CD4-positive, alpha-beta T cell treated with Interleukin-12 subunit alpha and Interleukin-12 subunit beta, for 1 hour (primary cell): Measurements from ENCODE around the gene DGUOK.
A peak's percentile ranks its signal among the peaks of the same experiment; 100 is the strongest.

Source experiments
- DNase-seq: peaks from one replicate; pipeline ENCODE4 v3.0.0-alpha.2; 2020

The DGUOK gene

DNA sequence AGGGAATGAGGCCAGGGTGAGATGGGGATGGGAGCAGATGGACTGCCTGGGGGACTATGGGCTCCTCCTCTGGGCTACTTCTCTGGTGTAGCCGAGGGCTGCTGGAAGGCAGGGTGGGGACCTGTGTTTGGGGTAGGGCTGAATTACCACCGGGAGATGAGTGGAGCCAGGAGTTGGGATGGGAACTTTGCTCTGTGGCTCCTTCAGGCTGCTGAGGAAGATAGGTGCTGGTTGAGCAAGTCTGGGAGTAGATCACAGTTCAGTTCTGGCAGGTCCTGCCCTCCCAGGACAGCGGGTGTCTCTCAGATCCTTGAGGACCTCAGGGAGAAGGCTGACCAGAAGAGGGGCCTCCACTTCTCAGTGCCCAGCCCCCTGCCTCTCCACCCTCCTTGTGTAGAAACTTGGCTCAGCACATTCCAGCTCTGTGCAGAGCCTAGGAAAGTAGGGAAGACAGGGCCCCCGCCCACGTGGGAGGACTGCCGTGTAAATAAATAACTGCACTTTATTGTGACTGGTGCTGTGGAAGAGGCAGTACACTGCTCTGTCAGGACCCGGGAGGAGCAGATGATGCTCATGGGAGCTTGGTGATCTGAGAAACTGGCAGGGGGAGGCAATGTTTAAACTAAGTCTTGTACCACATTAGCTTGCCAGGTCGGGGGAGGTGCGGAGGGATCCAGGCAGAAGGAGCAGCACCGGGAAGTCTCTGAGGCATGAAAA is 73.4 kb downstream of the DGUOK start:
- DNase-seq: no peak

DNA sequence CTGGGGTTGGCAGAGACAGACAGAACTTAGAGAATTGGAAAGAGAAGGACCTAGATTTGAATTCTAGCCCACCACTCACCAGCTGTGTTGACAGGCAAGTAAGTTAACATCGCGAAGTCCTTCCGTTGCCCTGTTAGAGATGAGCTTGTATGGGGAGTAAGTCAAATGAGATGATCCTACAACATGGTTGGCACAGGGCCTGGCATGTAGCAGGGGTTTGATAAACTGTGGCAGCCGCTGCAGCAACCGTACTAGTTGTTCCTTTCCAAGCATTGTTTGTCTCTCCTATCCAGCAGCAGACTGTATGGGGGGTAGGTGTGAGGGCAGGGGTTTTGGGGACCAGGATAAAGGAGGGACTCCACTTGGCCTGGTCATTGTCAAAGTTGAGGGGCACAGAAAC is 74.0 kb downstream of the DGUOK start:
- no peak for DNase-seq

DNA sequence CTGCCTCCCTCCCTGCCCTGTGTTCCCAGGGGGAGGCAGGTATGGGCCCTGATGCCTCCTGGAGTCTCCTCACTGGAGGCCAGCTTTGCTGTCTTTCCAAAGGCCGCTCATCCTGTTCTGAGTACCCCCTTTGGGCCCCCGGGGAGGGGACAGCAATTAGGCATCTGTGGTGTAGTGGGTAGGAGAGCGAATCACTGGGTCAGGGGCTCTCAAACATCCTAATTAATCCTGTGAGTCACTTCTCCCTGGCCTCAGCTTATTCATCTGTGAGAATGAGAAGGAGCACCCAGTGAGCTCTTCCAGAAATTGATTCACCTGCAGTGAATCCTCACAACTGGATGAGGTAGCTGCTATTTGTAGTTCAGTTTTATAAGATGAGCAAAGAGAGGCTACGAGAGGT is 74.4 kb downstream of the DGUOK start:
- DNase-seq: no peak

DNA sequence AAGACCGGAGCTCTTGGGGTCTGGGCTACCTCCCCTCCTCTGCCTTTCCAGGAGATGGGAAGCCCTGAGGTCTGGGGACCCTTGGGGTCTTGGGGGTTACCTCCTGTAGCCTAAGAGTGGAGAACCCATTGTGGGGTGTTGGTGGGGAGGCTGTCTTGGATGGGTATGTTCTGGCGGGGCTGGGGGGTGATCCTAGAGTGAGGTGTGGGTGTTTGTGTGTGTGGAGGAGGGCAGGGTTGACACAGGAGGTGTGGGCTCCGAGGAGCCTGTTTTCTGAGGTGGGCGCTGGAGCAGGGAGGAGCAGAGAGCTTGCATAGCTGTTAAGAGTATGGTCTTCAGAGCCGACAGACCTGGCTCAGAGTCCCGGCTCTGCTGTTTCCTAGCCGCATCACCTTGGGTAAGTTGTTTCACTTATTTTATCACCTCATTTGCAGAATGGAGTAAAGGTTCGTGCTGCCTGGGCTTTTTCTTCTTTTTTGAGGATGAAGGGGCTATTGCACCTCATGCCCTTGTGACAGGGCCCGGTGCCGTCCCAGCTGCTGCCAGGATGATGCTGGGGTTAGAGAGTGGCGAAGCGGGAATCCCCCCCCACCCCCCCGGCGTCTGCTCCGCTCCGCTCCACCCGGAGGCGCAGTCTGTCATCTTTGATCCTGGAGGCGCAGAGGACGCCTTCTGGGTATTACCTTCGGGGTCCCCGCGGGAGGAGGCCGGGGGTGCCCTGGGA is 75.3 kb downstream of the DGUOK start:
- DNase-seq: no peak

DNA sequence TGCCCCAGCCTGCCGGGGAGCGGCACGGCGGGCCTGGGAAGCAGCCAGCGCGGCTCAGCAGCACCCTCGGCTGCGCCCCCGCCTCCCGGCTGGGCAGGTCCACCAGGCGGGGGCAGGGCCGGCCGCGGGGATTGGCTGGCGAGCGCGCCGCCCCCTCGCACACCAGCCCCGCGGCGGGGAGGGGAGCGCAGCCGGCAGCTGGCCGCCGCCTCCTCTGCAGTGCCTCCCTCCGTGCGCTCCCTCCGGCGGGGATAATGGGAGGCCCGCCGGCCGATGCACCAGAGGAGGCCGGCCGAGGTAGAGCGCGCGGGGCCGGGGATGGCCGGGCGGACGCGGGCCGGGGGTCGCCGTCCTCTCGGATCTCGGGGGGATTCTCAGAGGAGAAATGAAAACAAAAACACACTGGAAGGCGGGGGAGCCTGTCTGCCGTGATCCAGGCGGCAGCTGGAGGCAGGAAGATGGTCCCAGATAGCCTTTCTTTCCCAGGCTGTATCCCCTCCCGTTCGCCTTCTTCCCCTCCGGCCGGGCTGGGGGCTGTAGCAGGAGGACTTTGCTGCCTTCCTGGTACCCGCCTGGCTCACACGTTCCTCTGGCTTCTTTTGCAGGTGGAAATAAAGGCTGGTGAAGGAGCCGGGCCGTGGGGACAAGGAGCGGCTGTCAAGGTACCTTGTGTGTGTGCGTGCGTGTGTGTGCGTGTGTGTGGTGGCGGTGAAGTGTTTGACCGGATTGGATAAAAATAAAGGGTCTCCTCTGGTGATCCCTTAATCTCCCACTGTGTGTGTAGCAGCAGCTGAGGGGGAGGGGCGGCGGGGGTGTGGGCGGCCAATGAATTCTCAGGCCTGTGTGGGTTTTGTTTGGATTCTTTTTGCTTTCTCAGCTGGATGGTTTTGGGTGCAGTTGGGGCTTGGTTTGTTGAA is 76.1 kb downstream of the DGUOK start:
- DNase-seq: peak; percentile 83

DNA sequence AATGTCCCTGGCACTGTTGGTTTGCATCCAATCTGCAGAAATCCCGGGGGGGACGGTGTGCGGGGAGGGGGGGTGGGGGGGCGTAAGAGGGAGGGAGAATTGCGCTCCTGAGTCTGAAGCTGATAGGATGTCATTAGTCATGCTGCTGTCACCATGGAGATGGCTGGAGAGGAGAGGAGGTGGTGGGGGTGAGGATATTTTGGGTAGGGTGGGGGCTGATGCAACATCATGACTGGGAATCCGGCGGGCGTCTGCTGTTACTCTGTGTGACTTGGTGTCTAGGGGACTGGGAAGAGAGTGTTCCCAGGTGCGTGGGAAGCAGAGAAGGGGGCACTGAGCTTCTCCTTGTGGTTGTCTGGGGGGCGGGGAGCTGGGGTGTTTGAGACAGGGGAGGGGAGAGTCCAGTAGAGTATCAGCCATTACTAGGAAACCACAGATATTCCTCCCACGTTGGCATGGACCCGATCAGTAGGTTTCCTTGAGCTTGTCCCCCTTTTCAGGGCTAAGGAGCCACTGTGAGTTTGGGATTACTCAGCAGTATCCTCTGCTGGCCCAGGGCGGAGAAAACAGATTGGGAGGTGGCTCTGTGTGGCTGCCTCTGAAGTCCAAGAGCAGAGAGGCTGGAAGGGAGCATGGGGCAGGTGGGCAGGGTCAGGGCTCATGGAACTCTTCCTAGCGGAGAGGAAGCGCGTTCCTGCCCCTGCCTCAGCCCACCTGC is 77.0 kb downstream of the DGUOK start:
- no peak for DNase-seq

DNA sequence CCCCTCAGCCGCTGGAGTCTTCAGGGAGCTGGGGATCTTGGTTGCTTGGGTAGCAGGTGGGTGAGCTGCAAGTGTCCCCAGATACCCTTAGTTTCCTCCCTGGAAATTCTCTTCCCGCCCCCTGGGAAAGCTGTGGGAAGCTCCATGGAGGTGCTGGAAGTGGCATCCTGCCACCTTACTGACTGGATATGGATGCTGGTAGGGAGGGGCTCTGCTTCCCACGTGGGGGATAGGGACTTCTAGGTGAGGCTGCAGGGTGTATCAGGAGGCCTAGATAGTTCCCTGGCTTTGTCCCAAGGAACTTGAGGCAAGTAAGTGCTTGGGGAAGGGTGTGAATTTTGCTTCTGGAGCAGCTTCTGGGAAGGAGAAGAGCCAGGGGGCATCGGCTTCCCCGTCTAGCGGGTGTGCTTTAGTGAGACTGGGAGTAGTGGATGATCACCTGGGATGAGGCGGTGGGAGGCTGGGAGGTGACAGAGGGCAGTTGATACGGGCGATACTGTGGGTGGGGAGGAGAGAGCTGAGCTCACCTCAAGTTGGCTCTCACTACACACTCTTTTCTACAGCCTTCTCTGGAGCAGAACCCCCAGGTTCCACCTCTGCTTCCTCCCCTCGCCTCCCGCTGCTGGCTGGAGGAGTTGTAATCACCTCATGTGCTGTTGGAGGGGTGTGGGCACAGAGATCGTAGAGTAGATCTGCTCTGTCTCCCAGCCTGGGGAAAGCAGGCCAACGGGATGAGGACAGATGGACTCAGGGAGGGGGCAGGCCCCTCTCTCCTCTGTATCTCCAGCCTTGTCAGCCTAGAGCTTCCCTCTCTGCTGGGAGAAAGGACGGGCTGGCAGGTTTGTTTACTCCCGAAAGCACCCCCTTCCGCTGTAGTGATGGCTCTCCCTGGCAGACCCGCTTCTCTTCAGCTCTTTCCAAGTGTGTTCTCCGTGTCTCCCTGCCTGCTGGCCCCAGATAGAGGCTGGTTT is 77.8 kb downstream of the DGUOK start:
- no peak for DNase-seq

DNA sequence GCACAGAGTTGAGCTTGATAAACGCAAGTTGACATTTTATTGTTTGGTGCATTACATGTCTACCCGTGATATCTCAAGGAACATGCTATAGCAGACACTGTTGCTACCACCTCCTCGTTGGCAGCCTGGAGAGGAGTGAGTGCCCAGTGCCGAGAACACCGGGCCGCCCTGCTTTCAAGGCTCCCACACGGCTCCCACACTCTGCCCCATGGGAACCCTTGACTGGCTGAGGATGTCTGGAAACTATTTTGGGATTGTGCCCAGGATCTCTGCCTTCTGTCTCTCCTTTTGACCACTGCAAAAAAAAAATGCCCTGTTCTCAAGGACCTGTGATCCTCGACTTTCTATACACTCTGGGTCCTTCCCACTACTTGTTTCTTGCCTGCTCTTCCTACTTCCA is 79.1 kb downstream of the DGUOK start:
- DNase-seq: no peak

DNA sequence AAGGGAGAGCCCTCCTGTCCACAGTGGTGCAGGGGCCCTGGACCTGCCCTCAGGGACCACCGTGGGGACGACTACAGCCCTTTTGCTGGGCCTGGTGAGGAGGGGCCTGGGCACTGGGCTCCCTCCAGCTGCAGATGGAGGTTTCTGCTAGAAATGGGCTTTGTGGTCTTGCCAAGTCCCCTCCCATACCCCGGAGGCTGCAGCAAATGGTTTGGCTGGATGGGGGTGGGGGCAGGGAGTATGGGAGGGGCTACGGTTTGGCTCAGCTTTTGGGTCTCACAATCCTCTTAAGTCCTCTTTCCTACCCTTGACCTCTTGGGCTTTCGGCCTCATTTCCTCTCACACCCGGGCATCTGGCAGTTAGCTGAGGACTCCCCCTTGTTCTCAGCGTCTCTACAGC is 79.8 kb downstream of the DGUOK start:
- DNase-seq: no peak

DNA sequence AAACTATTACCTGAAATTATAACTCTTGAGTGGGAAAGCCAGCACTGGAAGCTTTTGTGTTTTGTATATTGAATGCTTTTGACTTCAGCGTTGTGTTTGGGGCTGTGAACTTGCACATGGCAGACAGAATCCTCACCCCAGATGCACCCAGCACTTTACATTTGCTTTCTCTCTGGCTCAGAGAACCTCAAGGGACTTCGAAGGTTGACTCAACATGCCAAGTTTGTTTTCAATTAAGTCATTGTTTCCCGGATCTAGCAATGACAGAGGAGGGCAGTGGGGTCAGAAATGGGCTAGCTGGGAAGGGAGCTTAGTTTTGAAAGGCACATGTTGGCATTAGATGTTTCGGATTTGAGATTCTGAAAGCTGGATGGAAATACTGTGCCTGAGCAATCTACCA is 80.4 kb downstream of the DGUOK start:
- DNase-seq: no peak

DNA sequence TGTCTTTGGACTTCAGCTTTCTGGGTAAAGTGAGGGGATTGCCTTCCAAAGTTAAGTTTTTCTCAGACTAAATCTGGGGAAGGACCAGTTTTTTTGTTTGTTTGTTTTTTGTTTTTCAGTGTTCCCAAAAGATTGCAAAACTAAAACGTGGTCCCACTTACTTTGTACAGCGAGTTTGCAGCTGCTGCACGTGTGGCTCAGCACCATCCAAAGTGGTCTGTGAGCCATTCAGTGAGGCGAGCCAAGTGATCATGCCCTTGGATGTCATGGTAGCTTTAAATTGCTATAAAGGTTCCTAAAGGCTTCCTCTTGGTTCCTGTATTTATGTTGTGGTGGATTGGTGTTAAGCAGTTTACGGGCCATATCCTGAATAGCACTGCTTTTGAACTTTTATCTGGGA is 81.0 kb downstream of the DGUOK start:
- DNase-seq: no peak
